ENCODE measurements around the gene ZNF540. TPM values are rescaled to one million over a fixed set of nuclear protein-coding genes. Genes with fewer than 3 reads are reported as not detected.
"Not testable (repeated sequence)": the region's sequence is repeated elsewhere in the genome, so short reads cannot be mapped to it uniquely, and the experiment has no call there.

ZNF540 gene
- 1 to 10 TPM; 2.9 to 6.3 (median 4.9) TPM for polyA plus RNA-seq (ENCODE audit: insufficient read length in 4 of 4)

DNA sequence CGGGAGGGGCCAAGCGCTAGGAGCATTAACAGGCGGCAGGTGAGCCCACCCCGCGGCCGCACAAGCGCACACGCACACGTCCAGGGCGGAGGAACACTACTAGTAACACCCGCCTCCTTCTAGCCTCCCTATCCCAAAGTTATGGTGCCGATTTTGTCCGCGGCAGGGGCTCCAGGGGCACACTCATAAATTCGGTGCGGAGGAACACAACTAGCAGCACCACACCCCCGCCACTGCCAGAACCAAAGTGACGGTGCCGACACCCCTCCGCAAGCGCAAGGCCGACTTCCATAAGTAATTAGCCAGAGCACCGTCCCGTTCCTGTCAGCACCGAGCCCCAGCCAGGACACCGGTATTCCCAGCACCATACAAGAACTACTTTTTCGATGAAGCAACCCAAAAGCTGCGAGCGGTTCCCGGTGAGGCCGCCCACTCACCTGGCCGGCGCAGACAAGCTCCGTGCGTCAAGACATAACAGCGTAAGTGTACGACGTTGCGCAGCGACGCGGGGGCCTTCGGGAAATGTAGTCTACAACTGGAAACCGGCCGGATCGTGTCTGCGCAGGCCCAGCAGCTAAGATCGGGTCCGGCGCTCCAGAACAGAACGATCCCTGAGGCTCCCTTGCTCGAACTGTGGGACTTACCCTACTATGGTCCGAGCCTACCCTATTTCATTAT, at the start of gene ZNF540, which contains the start of gene ZNF571:
TSS of gene ZNF540 (plus strand) at position 573 of the 678 bp plus-strand sequence. CDS start 3,572 bp downstream, outside the sequence.
TSS of gene ZNF571 (minus strand) at position 489 of the 678 bp plus-strand sequence. CDS start 8,116 bp downstream, outside the sequence.
- peak; percentile 86 to 91 (median 89) for DNase-seq (ENCODE audit: low read depth in 4 of 4, low spot score in 2 of 4)

DNA sequence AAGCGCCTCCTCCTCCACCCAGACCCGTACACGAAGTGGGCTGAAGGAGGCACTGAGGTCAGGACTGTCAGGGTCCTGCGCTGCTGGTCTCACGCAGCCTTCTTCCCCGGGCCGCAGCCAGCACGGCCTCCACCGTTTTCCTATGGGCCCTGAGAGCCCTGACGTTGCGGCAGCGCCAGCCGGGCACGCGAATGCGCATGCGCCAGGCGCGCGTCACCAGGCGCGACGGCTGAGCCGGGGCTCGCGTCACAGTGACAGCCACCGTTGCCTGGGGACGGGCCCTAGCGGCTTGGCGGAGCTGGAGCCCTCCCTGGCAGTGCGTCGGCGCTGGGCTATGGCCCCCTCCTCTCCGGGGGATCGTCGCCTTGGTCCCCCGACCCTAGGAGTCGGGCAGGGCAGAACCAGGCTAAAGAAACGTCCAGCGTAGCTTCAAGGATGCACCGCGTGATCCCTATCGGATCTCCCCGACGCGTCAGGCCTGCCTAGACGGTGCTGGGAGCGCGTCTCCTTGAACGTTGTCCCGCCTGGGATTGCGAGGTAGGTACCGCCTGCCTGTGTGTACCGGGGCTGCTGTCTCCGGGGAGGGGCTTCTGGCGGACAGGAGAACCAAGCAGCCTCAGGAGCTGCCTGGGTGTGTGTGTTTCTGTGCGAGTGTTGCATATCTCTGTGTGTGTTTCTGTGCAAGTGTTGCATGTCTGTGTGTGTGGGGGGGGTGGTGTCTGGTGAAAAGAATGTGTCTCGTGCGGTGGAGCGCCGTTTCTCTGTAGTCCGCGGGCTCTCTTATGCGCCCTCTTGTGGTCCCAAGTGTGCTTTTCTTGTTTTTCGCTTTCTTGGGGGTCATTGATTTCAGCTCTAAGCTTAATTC, 43.3 kb upstream of the ZNF540 start:
- DNase-seq (ENCODE audit: low read depth in 4 of 4, low spot score in 2 of 4), result peak; percentile 45 to 72 (median 70)

DNA sequence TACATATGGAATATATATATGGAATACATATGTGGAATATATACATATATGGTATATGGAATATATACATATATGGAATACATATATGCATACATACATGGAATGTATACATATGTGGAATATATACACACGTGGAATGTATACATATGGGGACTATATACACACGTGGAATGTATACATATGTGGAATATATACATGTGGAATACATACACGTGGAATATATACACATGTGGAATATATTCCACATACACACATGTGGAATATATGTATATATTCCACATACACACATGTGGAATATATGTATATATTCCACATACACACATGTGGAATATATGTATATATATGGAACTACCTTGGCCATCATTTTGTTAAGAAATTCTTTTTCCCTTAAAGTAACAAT, 31.2 kb upstream of the ZNF540 start:
- no peak for DNase-seq (ENCODE audit: low read depth in 4 of 4, low spot score in 2 of 4)

DNA sequence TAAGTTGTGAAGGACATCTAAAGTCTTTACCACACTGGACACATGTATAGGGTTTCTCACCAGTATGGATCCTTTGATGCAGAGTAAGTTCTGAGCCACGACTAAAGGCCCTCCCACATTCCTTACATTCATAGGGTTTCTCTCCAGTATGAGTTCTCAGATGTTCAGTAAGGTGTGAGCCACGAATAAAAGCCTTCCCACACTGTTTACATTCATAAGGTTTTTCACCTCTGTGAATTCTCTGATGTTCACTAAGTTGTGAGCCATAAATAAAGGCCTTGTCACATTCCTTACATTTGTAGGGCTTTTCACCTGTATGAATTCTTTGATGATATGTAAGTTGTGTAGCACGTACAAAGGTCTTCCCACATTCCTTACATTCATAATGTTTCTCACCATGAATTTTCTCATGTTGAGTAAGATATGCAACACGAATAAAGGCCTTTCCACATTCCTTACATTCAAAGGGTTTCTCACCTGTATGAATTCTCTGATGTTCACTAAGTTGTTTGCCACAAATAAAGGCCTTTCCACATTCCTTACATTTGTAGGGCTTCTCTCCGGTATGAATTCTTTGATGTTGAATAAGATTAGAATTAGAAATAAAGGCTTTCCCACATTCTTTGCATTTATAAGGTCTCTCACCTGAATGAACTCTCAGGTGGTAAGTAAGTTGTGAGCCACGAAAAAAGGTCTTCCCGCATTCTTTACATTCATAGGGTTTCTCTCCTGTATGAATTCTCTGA, 29.9 kb upstream of the ZNF540 start:
- no peak for DNase-seq (ENCODE audit: low read depth in 4 of 4, low spot score in 2 of 4)

DNA sequence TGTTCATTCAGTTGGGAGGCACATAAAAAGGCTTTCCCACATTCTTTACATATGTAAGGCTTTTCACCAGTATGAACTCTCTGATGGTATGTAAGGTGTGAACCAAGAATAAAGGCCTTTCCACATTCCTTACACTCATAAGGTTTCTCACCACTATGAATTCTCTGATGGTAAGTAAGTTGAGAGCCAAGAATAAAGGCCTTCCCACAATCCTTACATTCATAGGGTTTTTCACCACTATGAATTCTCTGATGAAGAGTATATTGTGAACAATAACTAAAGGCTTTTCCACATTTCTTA, 29.4 kb upstream of the ZNF540 start:
- DNase-seq (ENCODE audit: low read depth in 4 of 4, low spot score in 2 of 4), result no peak

DNA sequence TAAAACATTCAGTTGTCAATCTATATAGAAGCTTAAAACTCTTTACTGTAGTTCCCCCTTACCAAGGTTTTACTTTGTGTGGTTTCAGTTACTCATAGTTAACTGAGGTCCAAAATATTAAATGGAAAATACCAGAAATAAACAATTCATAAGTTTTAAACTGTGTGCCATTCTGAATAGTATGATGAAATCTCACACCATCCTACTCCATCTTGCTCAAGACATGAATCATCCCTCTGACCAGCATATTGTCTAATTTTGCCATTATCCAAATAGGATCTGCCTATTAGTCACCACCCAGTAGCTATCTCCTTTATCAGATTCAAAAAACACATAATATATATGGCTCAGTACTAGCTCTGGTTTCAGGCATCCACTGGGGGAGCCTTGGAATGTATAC, 22.5 kb upstream of the ZNF540 start:
- DNase-seq (ENCODE audit: low read depth in 4 of 4, low spot score in 2 of 4), result no peak

DNA sequence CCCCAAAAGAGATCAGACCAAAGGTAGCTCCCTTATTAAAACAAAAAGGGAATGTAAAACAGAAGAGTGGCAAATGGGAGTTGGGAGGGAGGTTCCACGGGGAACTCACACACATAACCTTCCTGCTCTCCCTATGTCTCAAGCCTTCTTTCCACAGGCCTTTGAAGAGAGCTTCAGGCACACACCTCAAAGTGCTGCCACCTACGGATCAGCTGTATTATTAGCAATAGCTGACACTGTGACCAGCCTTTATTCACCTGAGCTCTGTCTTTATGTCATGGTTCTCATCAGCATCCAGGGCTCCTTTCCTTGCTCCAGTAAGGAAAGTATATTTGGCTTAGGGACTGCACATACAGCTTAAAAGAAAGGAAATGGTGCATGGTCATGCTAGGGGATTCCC, 11.3 kb upstream of the ZNF540 start:
- no peak for DNase-seq (ENCODE audit: low read depth in 4 of 4, low spot score in 2 of 4)

DNA sequence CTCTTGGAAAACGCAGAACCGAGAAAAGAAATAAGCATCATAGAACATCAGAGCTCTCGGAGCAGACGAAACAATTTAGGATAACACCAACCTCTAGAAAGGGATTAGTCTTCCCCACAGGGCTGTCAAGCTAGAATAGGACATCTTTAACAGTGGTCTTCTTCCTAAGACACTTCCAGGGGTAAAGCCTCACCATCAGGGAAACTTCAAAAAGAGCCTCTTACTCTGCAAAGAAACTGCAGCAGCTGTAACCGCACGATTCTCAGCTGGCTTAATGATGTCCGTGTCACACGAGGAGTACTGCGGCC, 726 bp upstream of the ZNF540 start:
- DNase-seq (ENCODE audit: low read depth in 4 of 4, low spot score in 2 of 4), result peak in 1 of 4 donors; percentile 60

DNA sequence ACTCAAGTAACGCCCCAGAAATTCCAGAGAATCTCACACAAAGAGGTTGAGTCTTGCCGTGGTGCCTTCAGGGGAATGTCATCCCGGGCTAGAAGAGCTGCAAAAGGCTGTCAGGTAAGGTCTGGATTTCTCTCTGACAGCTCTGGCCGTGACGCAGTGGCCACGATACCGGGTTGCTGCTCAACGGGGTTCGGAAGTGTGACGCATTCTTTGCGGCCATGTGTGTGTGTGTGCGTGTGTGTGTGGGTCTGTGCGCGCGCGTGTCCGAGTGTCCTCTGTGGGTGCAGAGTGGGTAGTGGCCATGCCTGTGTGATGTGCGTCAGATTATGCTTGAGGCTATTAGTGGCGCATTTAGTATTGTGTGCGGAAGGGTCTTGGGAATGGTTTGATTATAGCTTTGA, 306 bp downstream of the ZNF540 start:
- peak in 1 of 4 donors; percentile 43 for DNase-seq (ENCODE audit: low read depth in 4 of 4, low spot score in 2 of 4)

DNA sequence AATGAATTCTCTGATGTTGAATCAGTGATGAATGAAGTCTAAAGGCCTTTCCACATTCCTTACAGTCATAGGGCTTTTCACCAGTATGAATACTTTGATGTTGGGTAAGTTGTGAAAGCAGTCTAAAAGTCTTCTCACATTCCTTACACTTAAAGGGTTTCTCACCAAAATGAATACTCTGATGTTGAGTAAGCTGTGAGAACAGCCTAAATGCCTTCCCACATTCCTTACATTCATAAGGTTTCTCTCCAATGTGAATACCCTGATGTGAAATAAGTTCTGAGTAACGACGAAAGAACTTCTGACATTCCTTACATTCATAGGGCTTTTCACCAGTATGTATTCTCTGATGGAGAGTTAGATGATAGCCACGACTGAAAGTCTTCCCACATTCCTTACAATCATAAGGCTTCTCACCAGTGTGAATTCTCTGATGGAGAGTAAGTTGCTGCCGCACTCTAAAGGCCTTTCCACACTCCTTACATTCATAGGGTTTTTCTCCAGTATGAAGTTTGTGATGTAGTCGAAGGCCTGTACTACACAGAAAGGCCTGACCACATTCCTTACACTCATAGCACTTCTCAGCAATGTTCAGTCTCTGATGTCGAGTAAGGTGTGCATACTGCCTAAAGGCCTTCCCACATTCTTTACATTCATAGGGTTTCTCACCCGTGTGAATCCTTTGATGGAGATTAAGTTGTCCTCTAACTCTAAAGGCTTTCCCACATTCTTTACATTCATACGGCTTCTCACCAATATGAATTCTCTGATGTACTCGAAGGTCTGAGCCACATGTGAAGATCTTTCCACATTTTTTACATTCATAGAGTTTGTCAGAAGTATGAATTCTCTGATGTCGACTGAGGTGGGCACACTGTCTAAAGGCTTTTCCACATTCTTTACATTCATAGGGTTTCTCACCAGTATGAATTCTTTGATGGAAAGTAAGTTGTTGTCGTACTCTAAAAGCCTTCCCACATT, 40.7 kb downstream of the ZNF540 start:
- no peak for DNase-seq (ENCODE audit: low read depth in 4 of 4, low spot score in 2 of 4)

DNA sequence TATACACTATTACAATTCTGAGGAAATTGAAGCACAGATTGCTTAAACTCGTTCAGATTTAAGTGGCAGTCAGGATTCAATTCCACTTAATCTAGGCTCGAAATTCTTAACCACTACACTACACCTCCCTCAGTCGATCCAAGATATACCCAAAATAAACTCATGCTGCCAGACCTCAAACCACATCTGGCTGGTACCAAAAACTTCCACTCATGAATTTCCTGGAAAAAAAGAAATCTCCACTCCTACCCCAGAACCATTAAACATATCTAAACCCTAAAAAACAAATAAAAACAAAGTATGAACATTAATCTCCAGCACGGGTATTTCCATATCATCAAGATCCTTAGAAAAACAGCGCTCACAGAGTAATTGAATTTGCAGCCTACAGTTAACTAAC, 59.4 kb downstream of the ZNF540 start:
- DNase-seq (ENCODE audit: low read depth in 4 of 4, low spot score in 2 of 4), result no peak

DNA sequence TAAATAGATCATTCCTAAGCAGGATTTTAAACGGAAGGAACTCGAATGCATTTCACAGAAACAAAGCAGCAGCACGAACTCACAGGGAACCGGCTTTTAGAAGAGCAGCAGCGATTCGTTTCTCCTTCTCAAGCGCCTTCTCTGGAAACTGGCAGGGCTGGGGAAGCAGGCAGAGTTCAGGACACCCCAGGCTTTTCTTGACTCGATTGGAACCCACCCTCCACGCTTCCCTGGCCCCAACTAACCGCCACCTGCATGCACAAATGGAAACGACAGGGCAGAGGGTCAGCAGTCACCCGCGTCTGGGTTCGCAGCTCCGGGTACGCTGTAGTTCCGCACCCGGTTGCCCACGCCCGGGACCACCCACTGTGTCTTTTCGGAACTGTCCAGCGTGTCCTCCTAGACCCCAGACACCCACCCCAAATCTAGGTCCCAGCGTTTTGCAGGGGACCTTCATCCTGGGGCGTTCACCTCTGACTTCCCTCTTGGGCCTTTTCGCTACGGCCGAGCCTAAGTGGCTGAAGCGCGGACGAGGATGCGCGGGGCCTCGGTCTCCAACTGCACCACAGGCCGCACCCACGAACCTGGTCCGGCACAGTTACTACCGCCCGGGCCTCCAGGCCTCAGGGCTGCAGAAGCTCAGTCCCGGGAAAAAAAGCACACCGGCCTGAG, 60.1 kb downstream of the ZNF540 start:
- peak; percentile 25 to 53 (median 46) for DNase-seq (ENCODE audit: low read depth in 4 of 4, low spot score in 2 of 4)

DNA sequence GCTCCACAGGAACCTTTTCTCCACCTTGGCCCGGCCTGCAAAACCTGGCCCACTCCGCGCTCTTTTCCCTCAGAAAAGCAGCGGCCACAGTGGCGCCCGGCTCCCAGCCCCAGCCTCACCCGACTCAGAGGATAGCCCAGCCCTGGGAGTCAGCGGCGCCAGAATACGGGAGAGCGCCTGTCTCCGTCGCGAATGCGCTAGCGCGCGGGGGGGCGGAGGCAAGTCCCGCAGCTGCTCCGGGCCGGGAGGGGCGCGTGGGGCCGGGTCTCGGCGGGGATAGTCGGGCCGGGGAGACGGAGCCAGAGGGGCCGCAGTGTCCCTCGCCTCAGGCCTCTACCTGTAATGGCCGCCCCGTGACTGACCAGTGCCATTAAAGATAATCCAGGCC, 60.6 kb downstream of the ZNF540 start, which contains the start of gene ZFP30:
TSS of gene ZFP30 (minus strand) at position 165 of the 388 bp plus-strand sequence. CDS start 7,643 bp downstream, outside the sequence.
- DNase-seq (ENCODE audit: low read depth in 4 of 4, low spot score in 2 of 4), result peak in 2 of 4 donors; percentile 76 to 86

DNA sequence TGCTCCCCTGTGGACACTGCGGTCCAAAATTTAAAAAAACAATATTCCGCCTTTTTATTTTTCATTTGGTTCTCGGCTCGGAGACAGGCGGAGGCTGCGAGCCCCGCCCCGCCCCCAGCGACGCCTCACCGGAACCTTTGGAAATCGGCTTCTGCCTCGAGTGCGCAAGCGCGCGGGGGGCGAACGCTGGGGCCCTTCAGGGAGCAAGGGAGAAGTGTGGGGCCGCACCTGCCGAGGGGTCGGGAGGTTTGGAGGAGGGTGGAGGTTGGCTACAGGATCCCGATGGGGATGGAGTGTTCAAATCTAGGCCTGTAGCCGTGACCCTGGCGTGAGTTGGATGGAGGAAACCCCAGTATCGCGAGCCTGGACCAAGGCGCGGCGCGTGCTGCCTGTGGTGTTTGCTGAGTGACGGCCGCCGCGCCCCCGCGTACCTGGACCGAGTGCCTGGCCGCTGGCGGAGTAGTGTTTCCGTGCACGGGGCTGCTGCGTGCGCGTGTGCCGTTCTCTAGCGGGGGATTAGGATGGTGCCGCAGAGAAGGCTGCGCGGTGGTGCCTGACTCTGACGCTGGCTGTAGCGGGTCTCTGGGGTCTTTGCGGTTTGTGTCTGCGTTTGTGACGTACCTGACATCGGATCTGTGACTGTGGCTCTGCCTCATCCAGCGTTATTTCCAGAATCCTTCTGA, 61.2 kb downstream of the ZNF540 start:
- peak; percentile 74 to 92 (median 82) for DNase-seq (ENCODE audit: low read depth in 4 of 4, low spot score in 2 of 4)

DNA sequence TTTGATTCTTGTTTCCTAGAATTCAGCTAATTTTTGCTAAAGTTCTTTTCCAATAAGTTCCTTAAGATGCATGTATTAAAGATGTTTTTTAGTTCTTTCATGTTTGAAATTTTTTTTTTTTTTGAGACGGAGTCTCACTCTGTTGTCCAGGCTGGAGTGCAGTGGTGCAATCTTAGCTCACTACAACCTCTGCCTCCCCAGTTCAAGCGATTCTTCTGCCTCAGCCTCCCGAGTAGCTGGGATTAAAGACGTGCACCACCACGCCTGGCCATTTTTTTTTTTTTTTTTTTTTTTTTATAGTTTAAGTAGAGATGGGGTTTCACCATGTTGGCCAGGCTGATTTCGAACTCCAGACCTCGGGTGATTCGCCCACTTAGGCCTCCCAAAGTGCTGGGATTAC, 62.5 kb downstream of the ZNF540 start:
- not testable (repeated sequence) for DNase-seq (ENCODE audit: low read depth in 4 of 4, low spot score in 2 of 4)

All from left renal cortex interstitium (tissue), 4 donors.